ENCODE results near the gene CDC25B. TPM values are rescaled to one million over a fixed set of nuclear protein-coding genes. Genes with fewer than 3 reads are reported as not detected.

CDC25B gene
- total RNA-seq, 3 donors from 2014 or later (not counting 1 experiment from before 2014, with no cell fraction given) = 123 to 147 (median 143) TPM

DNA sequence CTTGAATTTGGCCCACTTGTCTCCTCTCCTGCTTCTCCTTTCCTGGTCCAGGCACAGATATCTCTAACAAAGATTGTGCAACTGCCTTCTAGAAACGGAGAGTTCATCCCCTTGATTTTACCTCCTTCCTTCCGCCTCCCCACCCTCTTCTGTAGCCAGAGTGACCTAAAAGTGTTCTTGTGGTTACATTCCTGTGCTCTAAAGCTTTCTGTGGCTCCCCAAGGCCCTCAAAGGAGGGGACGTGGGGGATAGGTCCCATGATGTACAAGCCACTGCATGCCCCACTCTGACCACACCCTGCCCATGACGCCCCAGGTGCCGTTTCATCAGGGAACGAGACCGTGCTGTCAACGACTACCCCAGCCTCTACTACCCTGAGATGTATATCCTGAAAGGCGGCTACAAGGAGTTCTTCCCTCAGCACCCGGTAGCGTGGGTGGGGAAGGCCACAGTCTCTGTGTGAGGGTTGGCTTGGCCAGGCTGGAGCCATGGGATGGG, 8.2 kb downstream of the CDC25B start:
- Histone ChIP-seq H3K27ac (ENCODE audit: low read length) (no peak overlapping the region), H3K4me1 (ENCODE audit: control insufficient read depth, insufficient read depth, low read length) (peaks cover 83% of the 10 kb centered on the region), H3K36me3 (ENCODE audit: control insufficient read depth, insufficient read depth, low read length) (peaks cover 69% of the 10 kb centered on the region), H3K27me3 (ENCODE audit: control insufficient read depth, insufficient read depth, low read length) (no peaks in the 10 kb centered on the region), H3K9me3 (ENCODE audit: control insufficient read depth, insufficient read depth, low read length) (no peaks in the 10 kb centered on the region), H3K4me3 (ENCODE audit: low read length) (no peak overlapping the region)
- no peak overlapping the region for H3K4me3 Mint-ChIP-seq
- H3K4me1 Mint-ChIP-seq = peaks cover 22 to 58% of the 10 kb centered on the region in 2 donors
- intact Hi-C loops (cut with micrococcal nuclease) = no loop called here
- peak overlapping the region in 1 of 2 donors; percentile 73 for H3K27ac Mint-ChIP-seq
- no peaks in the 10 kb centered on the region for H3K9me3 Mint-ChIP-seq
- no peak for DNase-seq
- no peaks in the 10 kb centered on the region for H3K27me3 Mint-ChIP-seq (ENCODE audit: low read depth in 2 of 2)
- ATAC-seq = no peak
- peaks cover 19% of the 10 kb centered on the region for H3K36me3 Mint-ChIP-seq
- TF ChIP-seq, protein P1, sequence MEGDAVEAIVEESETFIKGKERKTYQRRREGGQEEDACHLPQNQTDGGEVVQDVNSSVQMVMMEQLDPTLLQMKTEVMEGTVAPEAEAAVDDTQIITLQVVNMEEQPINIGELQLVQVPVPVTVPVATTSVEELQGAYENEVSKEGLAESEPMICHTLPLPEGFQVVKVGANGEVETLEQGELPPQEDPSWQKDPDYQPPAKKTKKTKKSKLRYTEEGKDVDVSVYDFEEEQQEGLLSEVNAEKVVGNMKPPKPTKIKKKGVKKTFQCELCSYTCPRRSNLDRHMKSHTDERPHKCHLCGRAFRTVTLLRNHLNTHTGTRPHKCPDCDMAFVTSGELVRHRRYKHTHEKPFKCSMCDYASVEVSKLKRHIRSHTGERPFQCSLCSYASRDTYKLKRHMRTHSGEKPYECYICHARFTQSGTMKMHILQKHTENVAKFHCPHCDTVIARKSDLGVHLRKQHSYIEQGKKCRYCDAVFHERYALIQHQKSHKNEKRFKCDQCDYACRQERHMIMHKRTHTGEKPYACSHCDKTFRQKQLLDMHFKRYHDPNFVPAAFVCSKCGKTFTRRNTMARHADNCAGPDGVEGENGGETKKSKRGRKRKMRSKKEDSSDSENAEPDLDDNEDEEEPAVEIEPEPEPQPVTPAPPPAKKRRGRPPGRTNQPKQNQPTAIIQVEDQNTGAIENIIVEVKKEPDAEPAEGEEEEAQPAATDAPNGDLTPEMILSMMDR (IDR thresholded peaks at IDR 0.05) = no peak
- WGBS (ENCODE audit: insufficient coverage) = 79% methylated on average over 8 of the region's 11 CpGs

DNA sequence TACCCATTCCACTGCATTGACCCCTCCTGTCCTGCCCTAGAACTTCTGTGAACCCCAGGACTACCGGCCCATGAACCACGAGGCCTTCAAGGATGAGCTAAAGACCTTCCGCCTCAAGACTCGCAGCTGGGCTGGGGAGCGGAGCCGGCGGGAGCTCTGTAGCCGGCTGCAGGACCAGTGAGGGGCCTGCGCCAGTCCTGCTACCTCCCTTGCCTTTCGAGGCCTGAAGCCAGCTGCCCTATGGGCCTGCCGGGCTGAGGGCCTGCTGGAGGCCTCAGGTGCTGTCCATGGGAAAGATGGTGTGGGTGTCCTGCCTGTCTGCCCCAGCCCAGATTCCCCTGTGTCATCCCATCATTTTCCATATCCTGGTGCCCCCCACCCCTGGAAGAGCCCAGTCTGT, 8.7 kb downstream of the CDC25B start:
- Mint-ChIP-seq H3K4me3 (no peak overlapping the region), H3K27ac (peak overlapping the region; percentile 52 to 81), H3K4me1 (peaks cover 19 to 53% of the 10 kb centered on the region in 2 donors), H3K9me3 (no peaks in the 10 kb centered on the region), H3K36me3 (peaks cover 19% of the 10 kb centered on the region), H3K27me3 (ENCODE audit: low read depth in 2 of 2) (no peaks in the 10 kb centered on the region)
- Histone ChIP-seq H3K36me3 (ENCODE audit: control insufficient read depth, insufficient read depth, low read length) (peaks cover 69% of the 10 kb centered on the region), H3K9me3 (ENCODE audit: control insufficient read depth, insufficient read depth, low read length) (no peaks in the 10 kb centered on the region), H3K4me1 (ENCODE audit: control insufficient read depth, insufficient read depth, low read length) (peaks cover 82% of the 10 kb centered on the region), H3K27ac (ENCODE audit: low read length) (no peak overlapping the region), H3K4me3 (ENCODE audit: low read length) (no peak overlapping the region), H3K27me3 (ENCODE audit: control insufficient read depth, insufficient read depth, low read length) (no peaks in the 10 kb centered on the region)
- ATAC-seq (no peak), DNase-seq (no peak)
- TF ChIP-seq, protein P1 (IDR thresholded peaks at IDR 0.05) = no peak
- 96% methylated on average over 11 of the region's 11 CpGs for WGBS (ENCODE audit: insufficient coverage)
- intact Hi-C loops (cut with micrococcal nuclease) = no loop called here

DNA sequence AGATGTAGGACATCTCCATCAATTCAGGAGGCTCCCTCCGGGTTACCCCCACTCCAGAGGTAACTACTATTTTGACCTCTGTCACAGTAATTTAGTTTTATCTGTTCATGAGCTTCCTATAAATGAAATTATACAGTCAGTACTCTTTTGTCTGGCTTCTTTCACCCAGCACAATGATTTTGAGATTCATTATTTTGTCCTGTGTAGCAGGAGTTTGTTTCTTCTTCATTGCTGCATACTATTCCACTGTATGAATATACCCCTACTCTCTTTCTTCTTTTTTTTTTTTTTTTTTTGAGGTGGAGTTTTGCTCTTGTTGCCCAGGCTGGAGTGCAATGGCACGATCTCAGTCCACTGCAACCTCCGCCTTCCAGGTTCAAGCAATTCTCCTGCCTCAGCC, 12.4 kb downstream of the CDC25B start:
- Mint-ChIP-seq H3K27ac (no peak overlapping the region), H3K27me3 (ENCODE audit: low read depth in 2 of 2) (no peaks in the 10 kb centered on the region), H3K36me3 (peaks cover 8% of the 10 kb centered on the region), H3K4me1 (peaks cover 48 to 70% of the 10 kb centered on the region in 2 donors), H3K9me3 (no peaks in the 10 kb centered on the region), H3K4me3 (no peak overlapping the region)
- peaks cover 83% of the 10 kb centered on the region for H3K4me1 ChIP-seq (ENCODE audit: control insufficient read depth, insufficient read depth, low read length)
- H3K27ac ChIP-seq (ENCODE audit: low read length) = no peak overlapping the region
- intact Hi-C loops (cut with micrococcal nuclease) = no loop called here
- whole genome bisulfite sequencing (ENCODE audit: insufficient coverage) = 95% methylated on average over 2 of the region's 3 CpGs
- no peak overlapping the region for H3K4me3 ChIP-seq (ENCODE audit: low read length)
- H3K36me3 ChIP-seq (ENCODE audit: control insufficient read depth, insufficient read depth, low read length) = peaks cover 31% of the 10 kb centered on the region
- no peak for DNase-seq
- H3K27me3 ChIP-seq (ENCODE audit: control insufficient read depth, insufficient read depth, low read length) = no peaks in the 10 kb centered on the region
- ATAC-seq = no peak
- no peaks in the 10 kb centered on the region for H3K9me3 ChIP-seq (ENCODE audit: control insufficient read depth, insufficient read depth, low read length)
- TF ChIP-seq, protein P1 (IDR thresholded peaks at IDR 0.05) = no peak
